IPS DF 4.7 (cell line): ENCODE results near the gene ARFGEF2.
"Not testable (repeated sequence)": the region's sequence is repeated elsewhere in the genome, so short reads cannot be mapped to it uniquely, and the experiment has no call there.

Experiments
- DNase-seq: peaks from one replicate; pipeline ENCODE4 v3.0.0-alpha.2; 2013; ENCODE audit warnings: low spot score; ENCODE audit errors: extremely low read depth

ARFGEF2 gene

DNA sequence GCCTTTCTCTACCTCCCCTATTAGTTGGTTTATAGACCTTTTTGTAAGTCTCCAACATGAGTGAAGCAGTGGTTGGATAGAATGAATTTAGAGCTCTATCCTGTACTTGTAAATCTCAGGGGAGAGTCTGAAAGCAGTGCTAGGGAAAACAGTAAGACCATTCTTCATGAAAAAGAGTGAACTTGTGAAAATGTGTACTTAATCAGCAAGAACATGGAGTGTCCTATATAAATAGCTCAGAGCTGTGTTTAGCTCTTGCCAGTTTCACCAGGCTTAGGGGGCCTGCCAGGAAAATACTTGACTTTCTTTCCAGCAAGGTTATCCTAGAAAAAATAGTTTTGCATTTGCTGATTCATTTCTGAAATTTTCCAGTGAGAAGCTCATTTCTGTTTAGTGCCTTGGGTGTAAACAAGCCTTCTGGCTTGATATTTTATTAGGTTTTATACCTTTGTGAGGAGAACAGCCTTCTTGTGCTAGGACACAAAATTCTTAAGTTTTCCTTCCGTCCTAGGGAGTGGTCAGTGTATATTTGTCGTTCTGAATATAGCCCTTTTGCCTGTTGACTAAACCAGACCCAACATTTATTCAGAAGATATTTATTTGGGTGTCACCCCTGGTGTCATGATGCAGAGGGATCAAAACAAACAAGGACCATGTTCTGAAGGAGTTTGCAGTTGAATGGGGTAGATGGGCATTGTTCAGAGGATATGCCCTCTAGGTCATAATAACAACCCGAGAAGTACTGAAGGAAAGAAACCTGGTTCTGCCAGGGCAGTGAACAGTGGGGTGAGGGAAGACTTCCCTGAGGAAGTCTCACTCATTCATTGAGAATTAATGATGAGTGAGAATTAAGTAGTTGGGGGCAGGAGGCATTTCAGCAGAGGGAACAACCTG, 7.6 kb downstream of the ARFGEF2 start:
- DNase-seq: no peak

DNA sequence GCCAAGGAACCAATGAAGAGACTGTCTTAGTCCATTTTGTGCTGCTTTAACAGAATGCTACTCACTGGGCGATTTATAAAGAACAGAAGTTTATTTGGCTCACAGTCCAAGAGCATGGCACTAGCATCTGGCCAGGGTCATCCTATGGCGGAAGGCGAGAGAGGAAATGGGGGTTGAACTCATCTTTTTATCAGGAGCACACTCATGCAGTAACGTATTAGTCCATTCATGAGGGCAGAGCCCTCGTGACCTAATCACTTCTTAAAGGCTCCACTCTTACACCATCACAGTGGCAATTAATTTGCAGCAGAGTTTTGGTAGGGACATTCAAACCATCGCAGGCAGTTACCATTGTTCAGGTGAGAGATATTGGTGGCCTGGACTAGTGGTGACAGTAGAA, 8.5 kb downstream of the ARFGEF2 start:
- DNase-seq: no peak

DNA sequence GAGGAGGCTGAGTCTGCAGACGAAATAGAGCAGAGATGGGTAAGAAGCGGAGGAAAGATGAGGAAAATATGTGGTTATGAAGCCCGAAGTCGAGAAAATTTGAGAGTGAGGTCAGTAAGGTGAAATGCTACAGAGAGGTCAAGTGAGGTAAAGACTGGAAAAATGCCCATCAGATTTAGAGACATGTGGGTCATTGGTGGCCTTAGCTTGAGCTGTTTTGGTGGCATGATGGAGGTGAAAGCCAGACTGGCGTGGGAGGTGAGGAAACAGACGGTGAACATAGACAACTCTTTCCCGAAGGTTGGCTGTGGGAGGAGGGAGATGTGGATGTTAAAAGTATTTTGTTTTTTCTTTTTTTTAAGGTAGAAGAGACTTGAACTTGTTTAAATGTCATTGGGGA, 9.4 kb downstream of the ARFGEF2 start:
- DNase-seq: no peak

DNA sequence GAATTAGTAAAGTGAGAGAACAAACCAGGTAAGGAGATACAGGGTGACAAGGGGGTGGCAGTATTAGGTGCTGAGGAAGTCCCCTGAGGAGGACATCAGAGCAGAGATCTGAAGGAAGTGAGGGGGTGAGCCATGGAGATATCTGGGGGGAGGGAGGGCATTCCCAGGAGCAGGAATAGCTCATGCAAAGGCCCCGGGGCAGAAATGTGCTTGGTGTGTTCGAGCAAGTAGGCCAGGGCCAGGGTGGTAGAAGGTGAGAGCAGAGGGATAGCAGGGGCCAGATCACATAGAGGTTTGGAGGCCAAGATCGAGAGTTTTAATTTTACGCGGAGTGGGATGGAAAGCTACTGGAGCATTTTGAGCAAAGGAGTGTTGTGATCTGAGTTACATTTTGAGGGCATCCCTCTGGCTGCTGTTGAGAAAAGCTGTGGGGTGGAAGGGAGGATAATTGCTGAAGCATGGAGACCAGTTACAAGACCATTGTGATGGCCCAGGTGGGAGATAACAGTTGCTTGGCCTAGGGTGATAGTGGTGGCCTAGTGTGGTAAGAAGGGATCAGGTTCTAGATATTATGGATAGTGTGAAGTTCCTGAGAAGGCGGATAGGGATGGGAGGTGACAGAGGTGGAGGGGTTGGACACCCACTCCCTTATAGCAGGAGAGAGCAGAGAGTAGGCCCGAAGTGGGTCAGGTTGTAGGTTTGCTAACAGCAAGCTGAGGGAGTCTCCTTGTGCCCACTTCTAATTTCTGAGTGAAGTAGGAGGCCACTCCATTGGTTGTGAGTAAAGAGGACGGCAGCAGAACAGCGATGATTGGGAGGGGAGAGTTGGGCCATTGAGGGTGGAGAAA, 10.2 kb downstream of the ARFGEF2 start:
- DNase-seq: no peak

DNA sequence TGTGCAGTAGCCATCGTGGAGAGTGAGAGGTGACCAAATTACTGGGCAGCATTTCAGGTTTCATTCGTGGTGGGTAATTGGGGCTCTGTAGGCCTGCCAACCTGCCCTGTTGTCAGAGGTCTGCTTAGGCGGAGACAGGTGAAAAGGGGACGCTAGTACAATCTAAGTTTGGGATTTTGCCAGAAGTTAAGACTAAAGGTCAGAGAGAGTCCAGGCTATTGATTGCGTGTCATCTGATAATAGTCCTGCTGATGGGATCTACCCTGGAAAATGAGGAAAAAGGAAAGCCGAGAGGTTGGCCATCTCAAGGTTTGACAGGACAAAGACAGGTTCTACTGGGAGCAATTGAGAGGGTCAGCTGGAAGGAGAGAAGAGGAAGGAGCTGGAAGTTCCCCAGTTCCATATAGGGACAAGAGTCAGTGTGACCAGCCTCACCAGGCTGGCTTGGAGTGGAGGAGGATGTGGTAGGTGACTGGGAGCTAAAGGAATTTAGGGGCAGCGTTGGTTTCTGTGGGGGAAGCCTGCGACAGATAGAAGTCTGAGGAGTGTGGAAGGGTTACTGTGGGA, 10.9 kb downstream of the ARFGEF2 start:
- DNase-seq: no peak

DNA sequence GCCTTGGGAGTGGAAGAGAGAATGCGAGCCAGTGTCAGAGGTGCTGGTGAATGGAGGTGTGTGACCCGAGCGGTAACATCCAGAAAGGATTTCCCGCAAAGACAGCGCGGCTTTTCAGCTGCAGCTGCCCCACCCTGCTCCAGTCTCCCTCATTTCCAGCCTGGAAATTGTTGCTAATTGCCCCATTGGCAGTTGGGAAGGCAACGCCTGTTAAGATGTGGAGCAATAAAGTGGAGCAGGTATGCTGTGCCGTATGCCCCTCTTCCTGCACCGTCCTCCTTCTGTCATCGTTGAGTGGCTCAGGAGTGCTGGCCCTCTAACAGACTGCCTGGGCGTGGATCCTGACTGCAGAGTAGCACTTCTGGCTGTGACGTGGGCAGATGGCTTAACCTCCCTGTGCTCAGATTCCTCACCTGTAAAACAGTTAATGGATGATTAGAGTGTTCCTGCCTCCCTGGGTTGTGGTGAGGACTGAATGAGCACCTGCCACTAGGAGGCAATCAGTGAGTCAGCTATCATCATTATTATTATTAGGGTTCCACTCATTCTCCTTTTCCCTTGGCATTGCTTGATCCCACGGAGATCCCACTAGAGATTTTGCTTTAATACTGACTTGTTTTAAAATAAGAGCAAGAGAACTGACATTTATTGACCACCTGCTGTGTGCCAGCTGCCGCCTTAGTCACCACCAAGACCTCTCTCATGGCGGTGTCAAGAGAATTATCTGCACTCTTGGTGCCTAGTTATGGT, 11.7 kb downstream of the ARFGEF2 start:
- DNase-seq: no peak

DNA sequence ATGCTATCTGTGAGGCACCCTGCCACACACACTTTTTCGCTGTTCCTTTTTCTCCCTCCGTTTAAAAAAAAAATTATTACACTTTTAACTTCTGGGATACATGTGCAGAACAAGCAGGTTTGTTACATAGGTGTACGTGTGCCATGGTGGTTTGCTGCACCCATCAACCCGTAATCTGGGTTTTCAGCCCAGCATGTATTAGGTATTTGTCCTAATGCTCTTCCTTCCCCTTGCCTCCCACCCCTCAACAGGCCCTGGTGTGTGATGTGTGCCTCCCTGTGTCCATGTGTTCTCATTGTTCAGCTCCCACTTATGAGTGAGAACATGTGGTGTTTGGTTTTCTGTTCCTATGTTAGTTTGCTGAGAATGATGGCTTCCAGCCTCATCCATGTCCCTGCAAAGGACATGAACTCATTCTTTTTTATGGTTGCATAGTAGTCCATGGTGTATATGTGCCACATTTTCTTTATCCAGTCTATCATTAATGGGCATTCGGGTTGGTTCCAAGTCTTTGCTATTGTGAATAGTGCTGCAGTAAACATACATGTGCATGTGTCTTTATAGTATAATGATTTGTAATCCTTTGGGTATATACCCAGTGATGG, 12.9 kb downstream of the ARFGEF2 start:
- not testable (repeated sequence) for DNase-seq

DNA sequence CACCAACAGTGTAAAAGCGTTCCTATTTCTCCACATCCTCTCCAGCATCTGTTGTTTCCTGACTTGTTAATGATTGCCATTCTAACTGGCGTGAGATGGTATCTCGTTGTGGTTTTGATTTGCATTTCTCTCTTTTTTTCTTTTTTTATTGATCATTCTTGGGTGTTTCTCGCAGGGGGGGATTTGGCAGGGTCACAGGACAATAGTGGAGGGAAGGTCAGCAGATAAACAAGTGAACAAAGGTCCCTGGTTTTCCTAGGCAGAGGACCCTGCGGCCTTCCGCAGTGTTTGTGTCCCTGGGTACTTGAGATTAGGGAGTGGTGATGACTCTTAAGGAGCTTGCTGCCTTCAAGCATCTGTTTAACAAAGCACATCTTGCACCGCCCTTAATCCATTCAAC, 13.5 kb downstream of the ARFGEF2 start:
- not testable (repeated sequence) for DNase-seq

DNA sequence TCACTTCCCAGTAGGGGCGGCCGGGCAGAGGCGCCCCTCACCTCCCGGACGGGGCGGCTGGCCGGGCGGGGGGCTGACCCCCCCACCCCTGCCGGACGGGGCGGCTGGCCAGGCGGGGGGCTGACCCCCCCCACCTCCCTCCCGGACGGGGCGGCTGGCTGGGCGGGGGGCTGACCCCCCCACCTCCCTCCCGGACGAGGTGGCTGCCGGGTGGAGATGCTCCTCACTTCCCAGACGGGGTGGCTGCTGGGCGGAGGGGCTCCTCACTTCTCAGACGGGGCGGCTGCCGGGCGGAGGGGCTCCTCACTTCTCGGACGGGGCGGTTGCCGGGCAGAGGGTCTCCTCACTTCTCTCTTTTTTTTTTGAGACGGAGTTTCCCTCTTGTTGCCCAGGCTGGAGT, 14.7 kb downstream of the ARFGEF2 start:
- not testable (repeated sequence) for DNase-seq

DNA sequence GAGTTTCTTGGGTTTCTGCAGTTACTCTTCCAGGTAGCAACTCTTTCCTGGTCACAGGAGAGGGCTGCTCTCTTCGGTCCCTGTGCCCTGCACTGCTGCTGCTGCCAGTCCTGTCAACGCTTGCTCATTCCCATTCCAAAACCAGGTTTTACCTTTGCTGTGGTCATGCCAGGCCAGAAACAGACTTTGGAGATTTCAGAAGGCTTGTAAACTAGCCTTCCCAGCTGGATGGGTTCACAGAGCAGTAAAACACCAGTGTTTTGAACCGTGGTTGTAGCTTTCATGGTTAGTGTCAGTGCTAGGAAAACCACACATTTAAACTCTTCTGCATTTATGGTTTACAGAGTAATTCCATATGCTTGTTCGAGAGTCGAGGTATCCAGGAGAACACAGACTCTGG, 16.2 kb downstream of the ARFGEF2 start:
- no peak for DNase-seq

DNA sequence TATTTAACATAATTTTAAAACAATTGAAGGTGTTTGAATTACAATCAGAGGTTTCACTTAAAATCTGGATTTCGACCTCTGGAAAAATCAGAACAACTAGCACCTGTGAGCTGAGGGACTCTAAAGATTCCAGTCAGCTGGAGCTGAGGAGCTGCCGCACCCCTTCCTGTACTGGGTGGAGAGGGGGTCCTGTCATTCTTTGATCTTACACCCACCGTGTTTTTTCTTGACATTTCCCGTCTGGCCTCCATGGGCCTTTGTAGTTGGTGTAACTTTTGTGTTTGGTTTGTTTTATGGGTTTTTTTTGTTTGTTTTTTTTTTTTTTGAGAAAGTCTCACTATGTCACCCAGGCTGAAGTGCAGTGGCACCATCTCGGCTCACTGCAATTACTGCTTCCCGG, 17.2 kb downstream of the ARFGEF2 start:
- no peak for DNase-seq

DNA sequence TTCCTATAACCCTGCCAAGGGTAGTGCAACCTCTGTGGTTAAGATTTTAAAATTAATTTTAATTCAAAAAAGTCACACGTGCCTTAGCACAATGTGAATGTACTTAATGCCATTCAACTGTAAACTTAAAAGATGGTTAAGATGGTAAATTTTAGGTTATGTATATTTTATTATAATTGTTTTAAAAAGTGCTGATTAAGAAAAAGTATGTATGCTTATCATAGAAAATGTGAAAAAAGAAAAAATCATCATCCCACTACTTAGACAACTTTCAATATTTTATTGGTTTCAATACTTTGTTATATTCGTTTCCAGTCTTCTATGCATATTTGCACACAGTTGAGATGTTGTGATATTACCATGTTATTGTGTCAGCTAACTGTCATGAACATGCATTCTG, 18.7 kb downstream of the ARFGEF2 start:
- DNase-seq: no peak

DNA sequence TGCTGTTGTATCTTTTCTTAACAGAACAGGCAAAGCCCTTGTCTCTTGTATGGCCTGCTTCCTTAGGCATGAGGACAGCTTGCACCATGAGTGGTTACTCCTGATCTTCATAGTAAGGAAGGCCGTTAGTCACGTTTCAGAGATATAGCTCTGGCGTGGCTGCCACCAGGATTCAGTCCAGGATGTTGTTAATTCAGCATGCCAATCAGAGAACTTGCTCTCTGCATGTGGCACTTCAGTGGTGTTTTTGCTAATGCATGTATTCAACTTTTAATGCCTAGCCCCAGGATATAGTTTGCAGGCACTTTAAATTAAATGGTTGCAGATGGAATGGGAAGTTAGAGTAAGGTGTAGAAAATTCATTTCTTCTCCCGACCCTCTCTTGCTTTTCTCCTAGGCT, 20.0 kb downstream of the ARFGEF2 start:
- no peak for DNase-seq

DNA sequence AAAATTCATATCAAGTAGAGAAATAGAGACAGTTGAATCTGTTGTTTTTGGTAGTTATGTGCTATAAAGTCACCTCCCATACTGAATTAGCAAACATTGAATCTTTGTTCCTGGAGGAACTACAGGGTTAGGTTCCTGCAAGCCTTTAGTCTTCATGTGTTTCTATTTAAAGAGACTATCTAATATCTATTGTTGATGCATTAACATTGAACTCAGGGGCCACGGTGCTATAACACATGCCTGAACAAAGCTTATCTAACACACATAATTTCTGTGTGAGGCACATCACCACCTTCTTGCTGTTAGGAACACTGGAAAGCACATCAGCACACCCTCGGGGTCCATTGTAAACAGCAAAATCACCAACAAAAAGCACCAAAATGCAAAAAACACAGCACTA, 21.2 kb downstream of the ARFGEF2 start:
- no peak for DNase-seq

DNA sequence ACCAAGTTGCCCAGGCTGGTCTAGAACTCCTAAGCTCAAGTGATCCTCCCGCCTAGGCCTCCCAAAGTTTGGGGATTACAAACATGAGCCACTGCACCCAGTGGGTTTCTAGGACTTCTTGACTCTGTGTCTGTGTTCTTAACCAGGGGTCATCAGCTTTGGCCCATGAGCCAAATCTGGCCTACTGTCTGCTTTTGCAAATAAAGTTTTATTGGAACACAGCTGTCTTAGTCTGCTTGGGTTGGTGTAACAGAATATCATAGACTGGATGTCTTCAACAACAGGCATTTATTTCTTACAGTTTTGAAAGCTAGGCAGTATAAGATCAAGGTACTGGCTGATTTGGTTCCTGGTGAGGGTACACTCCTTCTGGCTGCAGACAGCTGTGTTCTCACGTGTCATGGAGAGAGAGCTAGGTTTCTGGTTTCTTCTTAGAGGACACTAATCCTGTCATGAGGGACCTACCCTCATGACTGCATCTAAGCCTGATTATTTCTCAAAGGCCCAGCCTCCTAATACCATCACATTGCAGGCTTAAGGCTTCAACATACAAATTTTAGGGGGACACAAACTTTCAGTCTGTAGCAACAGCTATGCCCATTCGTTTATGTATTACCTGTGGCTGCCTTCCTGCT, 23.3 kb downstream of the ARFGEF2 start:
- no peak for DNase-seq

DNA sequence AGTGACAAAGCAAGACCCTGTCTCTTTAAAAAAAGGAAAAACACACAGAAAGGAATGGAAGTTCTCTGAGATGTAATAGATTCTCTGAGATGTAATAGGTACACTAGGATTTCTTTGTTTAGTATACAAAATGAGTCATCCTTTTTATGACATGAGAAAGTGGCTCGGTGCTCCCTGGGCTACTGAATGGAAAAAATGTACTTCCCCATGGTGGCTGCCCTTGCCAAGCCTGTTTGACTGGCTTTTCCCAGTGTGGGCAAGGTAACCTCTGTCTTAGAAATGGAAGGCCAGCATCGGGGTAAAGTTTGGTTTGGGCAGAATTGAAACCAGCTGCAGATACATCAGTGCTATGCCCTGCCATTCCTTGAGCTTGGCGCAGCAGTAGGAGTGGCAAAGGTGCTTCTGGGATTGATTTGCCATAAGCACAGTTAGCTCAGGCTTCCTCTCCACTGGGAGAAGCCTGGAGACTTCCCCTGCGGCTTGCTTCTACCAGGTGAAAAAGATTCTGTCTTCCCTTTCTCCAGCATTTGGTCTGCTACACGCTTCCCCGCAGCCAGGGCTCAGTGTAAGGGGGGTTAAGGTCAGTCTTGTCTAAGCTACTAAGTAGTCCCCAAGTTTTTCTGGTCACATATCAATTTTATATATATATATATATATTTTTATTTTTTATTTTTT, 24.5 kb downstream of the ARFGEF2 start:
- no peak for DNase-seq

DNA sequence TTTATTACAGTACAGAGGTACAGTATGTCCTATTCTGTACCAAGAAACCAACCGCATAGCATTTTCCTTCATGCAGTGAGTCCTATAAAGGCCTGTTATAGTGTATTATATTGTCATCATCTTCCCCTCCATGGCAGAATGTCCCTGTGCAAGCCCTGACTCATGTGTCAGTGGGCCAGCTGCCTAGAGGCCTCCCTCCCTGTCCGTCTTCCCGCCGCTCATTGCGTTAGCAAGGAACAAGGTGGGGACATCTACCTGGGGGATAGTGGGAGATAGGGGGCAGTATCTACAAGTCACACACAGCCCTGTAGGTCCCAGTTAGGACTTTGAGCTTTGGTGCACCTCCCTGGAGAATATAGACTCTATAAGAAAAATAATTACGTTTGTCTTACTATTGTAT, 27.1 kb downstream of the ARFGEF2 start:
- no peak for DNase-seq

DNA sequence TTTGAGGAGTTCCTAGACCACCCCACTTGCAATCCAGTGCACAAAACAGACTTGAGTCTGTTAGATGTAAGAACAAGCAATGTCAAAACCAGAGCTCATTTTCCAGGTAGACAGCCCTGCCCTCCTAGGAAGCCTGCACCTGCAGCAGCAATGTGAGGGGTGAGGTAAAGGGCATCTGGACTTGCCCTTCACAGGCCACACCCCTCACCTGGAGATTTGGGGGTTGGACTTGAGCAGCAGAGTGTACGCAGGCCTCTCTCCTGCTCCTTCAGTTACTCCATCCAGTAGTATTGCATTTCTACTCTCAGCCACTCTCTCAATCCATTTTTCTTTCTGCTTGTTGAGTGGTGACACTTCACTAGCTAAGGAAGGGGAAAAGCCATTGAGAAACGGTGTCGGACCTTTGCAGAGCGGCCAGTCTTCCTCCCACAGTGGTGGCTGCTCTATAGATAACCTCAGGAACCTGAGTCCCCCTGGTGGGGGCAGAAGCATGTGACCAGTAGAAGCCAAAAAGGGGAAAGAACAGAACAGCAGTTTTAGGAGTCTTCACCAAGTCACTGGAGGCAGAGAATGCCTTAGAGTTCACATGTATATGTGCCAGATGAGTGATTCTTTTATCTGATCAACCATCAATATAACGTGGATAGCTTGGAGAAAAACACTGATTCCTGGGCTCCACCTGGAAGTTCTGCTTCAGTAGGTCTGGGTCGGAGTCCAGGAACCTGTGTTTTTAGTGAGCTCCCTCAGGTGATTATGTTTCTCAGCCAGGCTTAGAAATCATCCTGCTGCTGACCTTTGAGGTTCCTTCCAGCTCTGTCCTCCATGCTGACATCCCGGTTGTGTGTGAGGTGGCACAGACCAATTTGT, 28.0 kb downstream of the ARFGEF2 start:
- DNase-seq: no peak

DNA sequence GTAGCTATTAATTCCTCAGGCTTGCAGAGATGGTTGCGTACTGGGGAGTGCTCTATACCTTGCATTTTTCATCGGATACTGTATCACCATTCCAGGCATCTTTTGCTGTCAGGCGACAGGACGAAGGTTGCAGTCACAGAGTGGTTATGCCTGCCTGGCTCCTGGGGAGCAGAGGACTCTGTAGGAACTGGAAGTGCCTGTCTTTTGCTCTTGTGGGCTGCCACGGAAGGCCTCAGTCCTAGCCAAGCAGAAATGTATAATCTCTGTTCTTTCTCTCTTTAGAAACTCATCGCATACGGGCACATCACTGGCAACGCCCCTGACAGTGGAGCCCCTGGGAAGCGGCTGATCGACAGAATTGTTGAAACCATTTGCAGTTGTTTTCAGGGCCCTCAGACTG, 29.5 kb downstream of the ARFGEF2 start:
- no peak for DNase-seq
